ENCODE measurements around the gene ISLR2. TPM values are rescaled to one million over a fixed set of nuclear protein-coding genes. Genes with fewer than 3 reads are reported as not detected.
"Not testable (repeated sequence)": the region's sequence is repeated elsewhere in the genome, so short reads cannot be mapped to it uniquely, and the experiment has no call there.

Gene ISLR2
- total RNA-seq (2014; rRNA removed; shearing (Covaris generic)), result 0.17 TPM in 1 of 2 replicates, not detected in the other

- no peak for DNase-seq (ENCODE audit: low read depth)
Observed at GRCh38 chr15:74130155-74130848, at the start of gene ISLR2. Gene ISLR2, plus strand, starts transcription at chr15:74130586. Its CDS starts 2,169 bp downstream, at chr15:74132755.

- not testable (repeated sequence) for DNase-seq (ENCODE audit: low read depth)
Observed at GRCh38 chr15:74082450-74082849, 47.9 kb upstream of the ISLR2 start, which contains the start of gene GOLGA6A. Gene GOLGA6A, minus strand, starts transcription at chr15:74082550. Its CDS starts 41 bp downstream, at chr15:74082509.

- DNase-seq (ENCODE audit: low read depth), result not testable (repeated sequence)
Observed at GRCh38 chr15:74094567-74094966, 35.8 kb upstream of the ISLR2 start.

GRCh38 chr15:74095610-74096009 lies 34.8 kb upstream of the ISLR2 start:
- not testable (repeated sequence) for DNase-seq (ENCODE audit: low read depth)

GRCh38 chr15:74096753-74097474 lies 33.5 kb upstream of the ISLR2 start:
- not testable (repeated sequence) for DNase-seq (ENCODE audit: low read depth)

GRCh38 chr15:74099963-74100733 lies 30.2 kb upstream of the ISLR2 start:
- peak; percentile 89 for DNase-seq (ENCODE audit: low read depth)

- DNase-seq (ENCODE audit: low read depth), result no peak
Observed at GRCh38 chr15:74108111-74108510, 22.3 kb upstream of the ISLR2 start.

- not testable (repeated sequence) for DNase-seq (ENCODE audit: low read depth)
Observed at GRCh38 chr15:74108611-74109010, 21.8 kb upstream of the ISLR2 start.

GRCh38 chr15:74109713-74110112 lies 20.7 kb upstream of the ISLR2 start:
- no peak for DNase-seq (ENCODE audit: low read depth)

- no peak for DNase-seq (ENCODE audit: low read depth)
Observed at GRCh38 chr15:74120426-74120825, 10.0 kb upstream of the ISLR2 start.

GRCh38 chr15:74121039-74121438 lies 9.3 kb upstream of the ISLR2 start:
- DNase-seq (ENCODE audit: low read depth), result no peak

- DNase-seq (ENCODE audit: low read depth), result no peak
Observed at GRCh38 chr15:74121858-74122257, 8.5 kb upstream of the ISLR2 start.

GRCh38 chr15:74122403-74123130 lies 7.8 kb upstream of the ISLR2 start:
- no peak for DNase-seq (ENCODE audit: low read depth)

- DNase-seq (ENCODE audit: low read depth), result no peak
Observed at GRCh38 chr15:74123131-74123429, 7.3 kb upstream of the ISLR2 start.

- no peak for DNase-seq (ENCODE audit: low read depth)
Observed at GRCh38 chr15:74123658-74124057, 6.7 kb upstream of the ISLR2 start.

GRCh38 chr15:74124196-74124595 lies 6.2 kb upstream of the ISLR2 start:
- no peak for DNase-seq (ENCODE audit: low read depth)

- DNase-seq (ENCODE audit: low read depth), result no peak
Observed at GRCh38 chr15:74124759-74125158, 5.6 kb upstream of the ISLR2 start.

GRCh38 chr15:74127255-74127953 lies 3.0 kb upstream of the ISLR2 start:
- DNase-seq (ENCODE audit: low read depth), result peak; percentile 81

- DNase-seq (ENCODE audit: low read depth), result peak; percentile 28
Observed at GRCh38 chr15:74127954-74128784, 2.2 kb upstream of the ISLR2 start.

All from M059J (cell line).